Muscle layer of duodenum (tissue), 2 donors: ENCODE results near the gene LOXL4.

Experiments
- H3K27ac ChIP-seq: one replicate; pipeline ENCODE4 v1.7.0; 2013; ENCODE audit warnings: mild to moderate bottlenecking, low read length
- H3K27me3 ChIP-seq: one replicate; pipeline ENCODE4 v1.7.0; 2013; ENCODE audit warnings: low read depth, mild to moderate bottlenecking, control low read depth, low read length
- H3K36me3 ChIP-seq, 2 donors: one replicate each; pipeline ENCODE4 v1.7.0; 2013; ENCODE audit warnings: low read length in 2 of 2, control low read depth in 1 of 2, mild to moderate bottlenecking in 1 of 2; ENCODE audit not compliant: insufficient read depth in 2 of 2, control insufficient read depth in 1 of 2
- H3K4me1 ChIP-seq, 2 donors: one replicate each; pipeline ENCODE4 v1.7.0; 2013; ENCODE audit warnings: low read length in 2 of 2, mild to moderate bottlenecking in 2 of 2, control low read depth in 1 of 2, moderate library complexity in 1 of 2; ENCODE audit not compliant: insufficient read depth in 2 of 2, control insufficient read depth in 1 of 2
- H3K4me3 ChIP-seq, 2 donors: one replicate each; pipeline ENCODE4 v1.7.0; 2013; ENCODE audit warnings: low read length in 2 of 2, low read depth in 1 of 2, mild to moderate bottlenecking in 1 of 2
- H3K9me3 ChIP-seq, 2 donors: one replicate each; pipeline ENCODE4 v1.7.0; 2013; ENCODE audit warnings: low read length in 2 of 2, control low read depth in 1 of 2, mild to moderate bottlenecking in 1 of 2; ENCODE audit not compliant: control insufficient read depth in 1 of 2
- donor health status: healthy.

LOXL4 gene

DNA sequence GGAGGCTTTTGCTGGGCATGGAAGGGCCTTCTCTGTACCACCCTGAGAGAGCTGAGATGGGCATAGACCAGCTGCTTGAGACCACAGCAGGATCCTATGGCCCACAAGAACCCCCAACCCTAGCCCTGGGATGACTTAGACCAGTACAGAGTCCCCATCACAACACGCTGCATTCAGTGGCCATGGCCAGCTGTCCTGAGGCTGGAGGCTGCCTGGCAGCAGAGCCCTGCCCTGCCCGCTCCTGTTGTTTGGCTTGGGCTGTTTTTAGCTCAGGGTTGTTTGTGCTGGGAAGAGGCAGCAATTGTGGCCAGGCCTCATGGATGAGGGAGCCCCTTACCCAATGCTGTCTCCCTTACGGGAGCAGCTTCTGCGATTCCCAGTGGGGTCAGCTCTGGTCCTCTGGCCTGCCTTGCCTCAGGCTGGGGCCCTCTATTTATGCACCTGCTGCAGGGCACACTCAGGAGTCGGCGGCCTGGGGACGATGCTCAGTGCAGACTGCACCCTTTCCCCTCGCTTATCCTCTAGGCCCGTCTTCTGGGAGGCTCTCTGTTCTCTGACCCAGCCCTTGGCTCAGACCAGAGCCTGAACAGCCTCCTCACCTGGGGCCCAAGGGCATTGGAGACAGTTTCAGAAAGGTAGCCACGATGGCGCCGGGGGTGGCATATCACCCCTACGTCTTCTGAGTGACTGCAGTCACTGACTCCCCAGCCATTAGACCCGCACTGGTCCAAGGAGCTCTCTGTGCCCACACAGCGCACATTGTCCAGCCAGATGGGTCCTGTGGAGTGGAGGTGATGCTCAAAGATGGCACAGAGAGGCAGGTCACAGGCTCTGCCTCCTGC is 6.3 kb downstream of the LOXL4 start:
- Histone ChIP-seq H3K4me1 (peaks cover 0 to 9% of the 10 kb centered on the region in 2 donors), H3K27ac (no peak overlapping the region), H3K27me3 (no peaks in the 10 kb centered on the region), H3K36me3 (no peaks in the 10 kb centered on the region), H3K9me3 (no peaks in the 10 kb centered on the region), H3K4me3 (no peak overlapping the region)

DNA sequence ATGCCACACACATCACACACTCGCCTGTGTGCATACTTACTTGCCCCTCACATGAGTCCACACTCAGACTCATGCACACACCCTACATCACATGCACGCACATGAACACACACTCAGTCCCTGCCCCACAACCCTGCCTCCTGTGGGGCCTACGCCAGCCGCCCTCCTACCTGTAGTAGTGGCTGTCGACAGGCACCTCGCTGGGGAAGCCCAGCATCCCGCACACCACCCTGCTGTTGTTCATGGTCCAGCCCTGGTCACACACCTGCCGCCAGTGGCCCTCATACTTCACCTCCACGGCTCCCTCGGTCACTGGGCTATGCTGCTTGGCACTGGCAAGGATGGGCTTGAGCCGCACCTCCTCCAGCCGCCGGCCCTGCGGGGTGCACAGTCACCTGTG is 7.2 kb downstream of the LOXL4 start:
- no peak overlapping the region for H3K27ac ChIP-seq
- H3K9me3 ChIP-seq: no peaks in the 10 kb centered on the region
- peaks cover 0 to 6% of the 10 kb centered on the region in 2 donors for H3K4me1 ChIP-seq
- H3K27me3 ChIP-seq: no peaks in the 10 kb centered on the region
- H3K36me3 ChIP-seq: no peaks in the 10 kb centered on the region
- H3K4me3 ChIP-seq: no peak overlapping the region

DNA sequence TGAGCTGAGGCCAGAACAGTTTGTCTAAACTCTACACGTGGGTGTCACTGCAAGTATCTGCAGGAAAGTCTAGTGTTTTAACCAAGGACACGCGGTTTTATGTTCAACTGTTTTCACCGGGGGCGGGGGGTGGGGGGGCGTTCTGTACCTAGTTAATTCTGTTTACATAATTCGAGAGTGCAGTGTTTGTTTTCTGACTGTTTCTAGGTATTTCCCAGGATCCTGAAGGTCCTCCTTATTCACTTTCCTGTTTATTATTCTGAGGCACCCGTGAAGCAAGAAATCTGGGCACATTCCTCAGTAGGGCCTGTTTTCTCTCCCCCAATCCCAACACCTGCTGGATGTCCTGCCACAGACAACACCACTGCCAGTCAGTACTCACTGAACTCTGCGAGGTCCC is 7.6 kb downstream of the LOXL4 start:
- no peak overlapping the region for H3K27ac ChIP-seq
- H3K4me3 ChIP-seq: no peak overlapping the region
- peaks cover 0 to 6% of the 10 kb centered on the region in 2 donors for H3K4me1 ChIP-seq
- H3K36me3 ChIP-seq: no peaks in the 10 kb centered on the region
- H3K27me3 ChIP-seq: no peaks in the 10 kb centered on the region
- no peaks in the 10 kb centered on the region for H3K9me3 ChIP-seq

DNA sequence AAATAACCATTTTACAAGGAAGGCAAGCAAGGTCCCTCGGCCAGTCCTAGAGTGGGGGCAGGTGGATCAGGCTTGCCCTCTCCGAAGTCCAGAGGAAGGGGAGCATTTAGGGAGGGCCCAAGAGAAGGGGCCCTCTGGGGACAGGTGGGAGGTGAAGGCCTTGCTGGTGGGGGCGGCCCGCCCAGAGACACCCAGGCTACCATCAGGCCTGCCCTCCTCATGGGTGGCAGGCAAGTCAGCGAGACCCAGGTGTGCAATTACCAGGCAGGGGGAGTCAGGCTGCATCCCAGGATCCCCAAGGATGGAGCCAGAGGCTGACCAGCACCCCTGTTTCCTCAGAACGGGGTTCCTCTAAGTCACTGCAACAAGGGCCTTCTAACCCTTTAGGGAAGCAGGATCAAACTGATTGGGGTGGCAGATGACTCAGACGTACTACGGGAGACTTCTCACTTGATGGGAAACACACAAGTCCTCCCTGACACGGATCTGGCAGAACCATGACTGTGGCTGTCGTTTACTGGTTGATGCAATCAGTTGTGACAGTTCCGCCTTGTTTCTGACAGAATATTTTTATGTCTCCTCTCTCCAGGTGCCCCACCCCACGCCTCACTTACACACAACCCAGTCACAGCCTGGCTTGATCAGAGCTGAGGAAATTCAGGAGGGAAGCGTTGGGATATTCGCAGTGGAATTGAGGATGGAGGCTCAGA is 8.2 kb downstream of the LOXL4 start:
- Histone ChIP-seq H3K4me1 (peaks cover 0 to 6% of the 10 kb centered on the region in 2 donors), H3K27me3 (no peaks in the 10 kb centered on the region), H3K36me3 (no peaks in the 10 kb centered on the region), H3K9me3 (no peaks in the 10 kb centered on the region), H3K27ac (no peak overlapping the region), H3K4me3 (no peak overlapping the region)

DNA sequence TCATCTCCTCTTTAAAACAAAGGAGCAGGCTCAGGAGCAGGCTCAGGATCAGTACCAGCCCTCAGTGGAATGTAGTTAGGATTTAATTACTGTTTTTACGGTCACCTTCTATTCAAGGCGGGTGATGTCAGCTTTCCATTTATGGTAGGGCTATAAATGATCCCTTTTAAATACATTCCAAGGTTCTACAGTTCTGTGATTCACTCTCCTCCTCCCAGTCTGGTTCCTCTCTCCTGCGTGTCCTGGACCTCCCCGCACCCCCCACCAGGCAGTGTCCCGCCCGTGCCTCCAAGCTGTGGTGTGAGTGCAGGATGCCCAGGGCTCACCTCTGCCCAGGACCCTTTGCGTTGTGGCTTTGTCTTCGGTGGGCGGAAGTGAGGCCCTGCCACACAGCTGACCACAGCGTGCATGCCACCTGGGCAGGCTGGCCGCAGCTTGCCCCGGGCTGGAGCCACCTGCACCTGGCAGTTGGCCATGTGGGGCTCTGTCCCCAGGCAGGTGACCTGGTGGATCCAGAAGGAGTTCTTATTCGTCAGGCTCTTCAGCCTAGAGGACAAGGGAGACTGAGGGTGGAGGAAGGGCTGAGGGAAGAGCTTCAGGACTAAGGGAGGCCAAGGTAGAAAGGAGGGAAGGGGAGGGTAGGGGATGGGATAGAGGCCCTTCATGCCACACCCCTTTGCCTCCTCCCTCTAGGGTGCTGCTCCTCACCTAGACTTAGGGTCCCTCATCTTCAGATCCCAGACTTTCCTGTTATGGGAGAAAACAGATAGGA is 9.1 kb downstream of the LOXL4 start:
- H3K27ac ChIP-seq: no peak overlapping the region
- H3K27me3 ChIP-seq: no peaks in the 10 kb centered on the region
- no peaks in the 10 kb centered on the region for H3K36me3 ChIP-seq
- H3K4me3 ChIP-seq: no peak overlapping the region
- peaks cover 0 to 6% of the 10 kb centered on the region in 2 donors for H3K4me1 ChIP-seq
- no peaks in the 10 kb centered on the region for H3K9me3 ChIP-seq

DNA sequence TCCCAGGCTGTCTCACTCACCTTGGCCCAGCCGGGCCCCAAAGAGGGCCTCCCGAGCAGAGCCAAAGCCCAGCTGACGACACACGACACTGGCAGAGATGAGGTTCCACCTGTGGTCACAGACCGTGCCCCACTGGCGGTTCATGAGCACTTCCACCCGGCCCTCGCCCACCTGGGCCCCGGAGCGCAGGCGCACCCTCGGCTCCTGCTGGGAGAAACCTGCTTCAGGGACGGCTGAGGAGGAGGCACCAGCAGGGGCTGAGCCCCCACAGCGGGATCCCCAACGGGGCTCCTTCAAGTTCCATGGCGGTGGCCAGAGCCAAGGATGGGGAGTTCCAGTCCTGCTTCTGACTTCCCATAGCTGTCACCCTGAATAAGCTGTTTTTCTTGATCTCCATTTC is 10.0 kb downstream of the LOXL4 start:
- Histone ChIP-seq H3K27ac (no peak overlapping the region), H3K4me1 (peaks cover 0 to 6% of the 10 kb centered on the region in 2 donors), H3K36me3 (no peaks in the 10 kb centered on the region), H3K4me3 (no peak overlapping the region), H3K9me3 (no peaks in the 10 kb centered on the region), H3K27me3 (no peaks in the 10 kb centered on the region)

DNA sequence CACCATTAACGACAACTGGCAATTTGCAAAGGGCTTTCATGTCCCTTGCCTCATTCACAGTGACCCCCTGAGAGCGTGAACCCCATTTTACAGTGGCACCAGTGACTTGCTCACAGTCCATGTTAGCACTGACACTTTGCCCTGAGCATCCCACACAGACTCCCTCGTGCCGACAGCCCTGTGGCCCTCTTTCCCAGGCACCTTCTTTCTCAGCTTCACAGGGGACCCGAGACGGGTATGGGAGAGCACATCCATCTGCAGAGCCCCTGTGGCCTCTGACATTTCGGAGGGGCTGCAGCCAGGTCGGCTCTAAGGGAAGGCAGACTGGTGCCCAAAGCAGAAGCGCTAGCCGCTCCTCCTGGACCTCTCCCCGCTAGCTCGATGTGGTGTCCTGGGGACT is 10.8 kb downstream of the LOXL4 start:
- no peaks in the 10 kb centered on the region for H3K27me3 ChIP-seq
- no peak overlapping the region for H3K4me3 ChIP-seq
- H3K27ac ChIP-seq: no peak overlapping the region
- peaks cover 0 to 4% of the 10 kb centered on the region in 2 donors for H3K36me3 ChIP-seq
- no peaks in the 10 kb centered on the region for H3K9me3 ChIP-seq
- peaks cover 0 to 6% of the 10 kb centered on the region in 2 donors for H3K4me1 ChIP-seq

DNA sequence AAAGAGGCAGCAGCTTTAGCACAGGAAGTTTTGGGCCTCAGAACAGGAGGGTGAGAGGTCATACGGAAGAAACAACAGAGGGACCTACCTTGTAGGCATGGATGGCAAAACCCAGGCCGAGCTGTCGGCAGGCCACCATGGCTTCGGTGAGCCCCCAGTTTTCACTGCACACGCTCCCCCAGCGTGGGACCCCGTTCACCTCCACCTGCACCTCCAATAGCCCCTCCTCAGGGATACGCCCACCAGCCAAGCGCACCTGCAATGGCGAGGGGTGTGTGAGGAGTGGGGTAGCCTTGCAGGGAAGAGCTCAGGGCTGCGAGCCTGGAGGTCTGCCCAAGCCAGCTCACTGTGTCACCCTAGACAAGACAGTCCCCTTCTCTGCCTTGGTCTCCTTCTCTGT is 11.3 kb downstream of the LOXL4 start:
- H3K27ac ChIP-seq: no peak overlapping the region
- H3K27me3 ChIP-seq: no peaks in the 10 kb centered on the region
- H3K36me3 ChIP-seq: peaks cover 0 to 9% of the 10 kb centered on the region in 2 donors
- H3K9me3 ChIP-seq: no peaks in the 10 kb centered on the region
- H3K4me1 ChIP-seq: peaks cover 0 to 6% of the 10 kb centered on the region in 2 donors
- H3K4me3 ChIP-seq: no peak overlapping the region

DNA sequence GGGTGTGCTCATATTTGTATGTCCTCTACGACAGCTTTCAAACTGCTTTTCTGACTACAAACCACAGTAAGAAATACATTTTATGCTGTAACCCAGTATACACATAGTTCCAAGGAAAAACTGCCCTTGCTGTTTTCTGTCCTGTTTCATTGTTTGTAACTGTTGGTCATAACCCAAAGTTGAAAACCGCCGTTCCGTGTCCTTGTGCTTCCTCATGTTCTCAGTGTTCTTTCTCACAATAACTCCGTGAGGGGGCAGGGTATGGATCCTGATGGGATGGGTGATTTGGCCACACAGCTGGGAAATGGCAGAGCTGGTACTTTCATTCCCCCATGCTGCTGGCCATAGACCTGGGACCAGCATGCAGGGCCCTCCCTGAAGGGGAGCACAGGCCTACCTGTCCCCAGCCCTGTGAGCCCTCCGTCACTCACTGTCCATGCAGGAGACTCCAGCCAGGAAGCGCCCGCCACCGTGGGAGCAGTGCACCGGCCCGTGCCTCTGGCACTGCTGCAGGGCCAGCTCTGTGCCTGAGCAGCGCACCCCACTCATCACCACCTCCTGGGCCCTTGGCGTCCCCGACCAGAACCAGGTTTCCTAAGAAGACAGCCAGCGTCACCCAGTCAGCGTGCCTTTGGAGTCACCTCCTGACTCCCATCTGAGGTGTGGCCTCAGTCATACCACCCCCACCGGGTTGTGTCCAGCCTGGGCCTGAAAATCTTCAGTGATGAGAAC is 12.7 kb downstream of the LOXL4 start:
- Histone ChIP-seq H3K4me3 (no peak overlapping the region), H3K4me1 (peaks cover 0 to under 1% of the 10 kb centered on the region in 2 donors), H3K27me3 (no peaks in the 10 kb centered on the region), H3K36me3 (peaks cover 8 to 19% of the 10 kb centered on the region in 2 donors), H3K27ac (no peak overlapping the region), H3K9me3 (no peaks in the 10 kb centered on the region)

DNA sequence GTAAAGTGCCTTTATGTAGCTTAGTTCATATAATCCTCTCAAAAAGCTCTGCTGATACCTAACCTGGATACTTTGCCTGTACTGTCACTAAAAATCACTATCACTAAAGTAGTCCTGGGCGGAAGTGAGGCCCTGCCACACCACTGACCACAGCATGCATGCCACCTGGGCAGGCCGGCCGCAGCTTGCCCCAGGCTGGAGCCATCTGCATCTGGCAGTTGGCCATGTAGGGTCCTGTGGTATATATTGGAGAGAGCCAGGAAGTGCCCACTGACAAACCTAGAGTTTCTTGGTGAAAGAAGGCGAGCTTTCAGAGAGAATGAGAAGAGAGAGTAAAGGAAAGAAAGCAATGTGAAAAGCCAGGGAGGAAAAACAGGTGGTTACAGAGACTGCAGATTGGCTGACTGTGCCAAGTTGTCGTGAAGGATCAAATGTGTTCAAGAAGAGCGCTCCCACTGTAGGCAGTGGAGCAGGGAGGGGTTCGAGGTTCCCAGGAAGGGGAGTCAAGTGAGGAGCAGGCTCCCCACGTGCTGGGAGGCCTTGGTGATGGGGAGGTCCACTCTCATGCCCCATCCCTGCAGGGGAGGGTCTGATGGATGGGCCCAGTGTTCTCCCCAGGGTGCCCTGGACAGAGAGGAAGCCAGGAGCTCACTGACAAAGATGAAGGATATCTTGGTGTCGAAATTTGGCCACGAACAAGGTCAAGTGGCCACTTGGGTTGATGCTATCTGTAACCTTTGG is 13.6 kb downstream of the LOXL4 start:
- Histone ChIP-seq H3K4me1 (no peaks in the 10 kb centered on the region), H3K27ac (no peak overlapping the region), H3K27me3 (no peaks in the 10 kb centered on the region), H3K36me3 (peaks cover 14 to 25% of the 10 kb centered on the region in 2 donors), H3K4me3 (no peak overlapping the region), H3K9me3 (no peaks in the 10 kb centered on the region)
